Pons (tissue), 1 donor: ENCODE results near the gene AP5S1.

Experiments
- DNase-seq: peaks from one replicate; pipeline ENCODE4 v3.0.0-alpha.2; 2016; ENCODE audit warnings: low spot score

Gene AP5S1

GRCh38 chr20:3876676-3877075, 56.3 kb downstream of the AP5S1 start:
- DNase-seq, result no peak
